DMS 273 treated with DMSO at 0.1 percent for 48 hours (cell line): ENCODE measurements around the gene CTRL.
"Not testable (repeated sequence)": the region's sequence is repeated elsewhere in the genome, so short reads cannot be mapped to it uniquely, and the experiment has no call there.

Experiments used
- DNase-seq: peaks from one replicate; lab custom pipeline; 2025; lab: John Stamatoyannopoulos, UW

CTRL gene

DNA sequence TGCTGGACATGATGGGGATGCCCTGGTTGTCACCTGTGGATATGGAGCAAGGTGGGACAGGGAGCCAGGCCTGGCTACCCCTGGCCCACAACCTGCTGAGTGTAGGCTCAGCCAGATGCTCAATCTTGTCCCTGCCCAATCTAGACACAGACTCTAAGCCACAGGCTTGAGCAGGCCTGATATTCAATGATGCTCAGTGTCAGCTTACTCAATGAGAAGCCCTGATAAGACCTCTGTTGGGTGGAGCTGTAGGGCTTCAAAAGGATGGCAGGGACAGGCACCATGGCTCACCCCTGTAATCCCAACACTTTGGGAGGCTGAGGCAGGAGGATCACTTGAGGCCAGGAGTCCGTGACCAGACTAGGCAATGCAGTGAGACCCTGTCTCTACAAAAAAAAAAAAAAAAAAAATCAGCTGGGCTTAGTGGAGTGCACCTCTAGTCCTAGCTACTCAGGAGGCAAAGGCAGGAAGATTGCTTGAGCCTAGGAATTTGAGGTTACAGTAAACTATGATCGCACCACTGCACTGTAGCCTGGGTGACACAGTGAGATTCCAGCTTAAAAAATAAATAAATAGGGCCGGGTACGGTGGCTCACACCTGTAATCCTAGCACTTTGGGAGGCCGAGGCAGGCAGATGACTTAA, 8.9 kb upstream of the CTRL start:
- no peak for DNase-seq

DNA sequence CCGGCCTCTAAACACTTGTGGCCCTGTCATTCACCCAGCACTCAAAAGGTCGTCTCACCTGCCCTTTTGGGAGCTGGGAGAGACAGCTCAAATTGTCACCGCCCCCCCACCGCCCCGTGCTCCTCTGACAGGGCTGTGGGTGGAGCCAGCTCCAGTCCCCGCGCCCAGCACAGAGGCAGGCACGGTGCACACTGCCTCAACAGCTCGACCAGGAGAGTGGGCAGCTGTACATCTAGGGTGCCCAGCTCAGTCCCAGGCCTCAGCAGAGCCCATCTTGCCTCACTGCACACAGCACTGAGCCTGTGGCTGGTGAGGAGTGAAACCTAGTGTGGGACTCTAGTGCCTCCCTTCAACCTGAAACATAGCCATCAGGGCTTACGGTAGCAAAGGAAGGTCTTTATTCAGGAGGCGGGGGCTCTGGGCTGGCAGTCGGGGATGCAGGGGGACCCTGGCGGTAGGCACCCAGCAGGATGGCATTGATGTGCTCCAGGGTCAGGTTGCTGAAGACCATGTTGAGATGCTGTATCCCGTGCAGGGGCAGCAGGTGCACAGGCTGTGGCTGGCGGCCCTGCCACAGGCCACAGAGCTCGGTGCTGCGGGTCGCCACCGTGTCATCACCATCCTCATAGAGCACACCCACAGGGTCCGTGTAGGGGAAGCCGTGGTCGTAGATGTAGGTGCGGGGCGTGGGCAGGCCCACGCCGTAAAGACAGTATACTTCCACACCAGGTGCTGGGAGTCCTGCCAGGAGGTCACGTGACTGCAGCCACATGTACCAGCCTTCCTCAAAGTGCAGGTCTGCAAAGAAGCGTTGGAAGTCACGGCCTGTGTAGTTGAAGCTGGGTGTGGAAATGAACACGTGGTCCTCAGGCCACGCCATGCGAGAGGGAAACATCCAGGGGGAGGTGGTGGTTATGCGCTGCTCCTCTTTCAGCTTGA, 8.1 kb upstream of the CTRL start:
- DNase-seq = no peak

DNA sequence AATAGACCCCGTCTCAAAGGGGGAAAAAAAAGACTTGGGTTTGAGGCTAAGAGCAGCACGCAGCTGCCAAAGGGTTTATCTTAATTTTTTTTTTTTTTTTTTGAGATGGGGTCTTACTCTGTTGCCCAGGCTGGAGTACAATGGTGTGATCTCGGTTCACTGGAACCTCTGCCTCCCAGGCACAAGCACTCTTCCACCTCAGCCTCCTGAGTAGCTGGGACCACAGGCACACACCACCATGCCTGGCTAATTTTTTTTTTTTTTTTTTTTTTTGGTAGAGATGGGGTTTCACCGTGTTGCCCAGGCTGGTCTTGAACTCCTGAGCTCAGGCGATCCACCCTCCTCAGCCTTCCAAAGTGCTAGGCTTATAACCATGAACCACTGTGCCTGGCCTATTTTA, 6.1 kb upstream of the CTRL start:
- DNase-seq = not testable (repeated sequence)

DNA sequence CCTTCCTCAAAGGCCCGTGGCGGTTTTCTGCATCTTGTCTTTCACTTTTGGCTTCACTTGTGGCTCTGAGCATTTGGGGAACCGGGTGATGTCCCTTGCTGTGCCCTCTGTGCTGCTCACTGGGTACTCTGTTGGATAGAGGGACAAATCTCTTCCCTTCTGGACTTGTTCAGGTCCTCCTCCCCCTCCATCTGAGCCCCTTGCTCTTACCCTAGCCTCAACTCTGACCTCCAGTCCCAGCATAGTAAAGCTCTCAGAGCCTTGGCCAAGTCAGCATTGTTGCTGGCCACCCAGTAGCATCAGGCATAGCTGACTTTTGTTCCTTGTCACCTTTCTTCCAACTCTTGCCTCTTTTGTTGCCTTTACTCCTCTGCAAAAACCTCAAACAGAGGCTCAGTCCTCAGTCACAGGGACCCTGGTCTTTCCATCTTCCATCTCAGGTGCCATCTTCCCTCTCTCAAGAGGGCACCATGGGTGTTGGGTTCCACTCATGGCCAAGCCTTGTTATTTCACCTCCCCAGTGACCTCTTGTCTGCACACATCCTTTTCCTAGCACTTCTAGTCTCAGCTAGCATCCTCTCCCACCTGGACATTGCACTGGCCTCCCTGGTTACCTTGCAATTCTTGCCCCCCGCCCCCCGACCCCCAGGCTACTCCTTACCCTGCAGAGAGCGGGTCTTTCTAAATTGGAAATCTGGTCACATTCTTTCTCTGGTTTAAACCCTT, 5.4 kb upstream of the CTRL start:
- DNase-seq = no peak

DNA sequence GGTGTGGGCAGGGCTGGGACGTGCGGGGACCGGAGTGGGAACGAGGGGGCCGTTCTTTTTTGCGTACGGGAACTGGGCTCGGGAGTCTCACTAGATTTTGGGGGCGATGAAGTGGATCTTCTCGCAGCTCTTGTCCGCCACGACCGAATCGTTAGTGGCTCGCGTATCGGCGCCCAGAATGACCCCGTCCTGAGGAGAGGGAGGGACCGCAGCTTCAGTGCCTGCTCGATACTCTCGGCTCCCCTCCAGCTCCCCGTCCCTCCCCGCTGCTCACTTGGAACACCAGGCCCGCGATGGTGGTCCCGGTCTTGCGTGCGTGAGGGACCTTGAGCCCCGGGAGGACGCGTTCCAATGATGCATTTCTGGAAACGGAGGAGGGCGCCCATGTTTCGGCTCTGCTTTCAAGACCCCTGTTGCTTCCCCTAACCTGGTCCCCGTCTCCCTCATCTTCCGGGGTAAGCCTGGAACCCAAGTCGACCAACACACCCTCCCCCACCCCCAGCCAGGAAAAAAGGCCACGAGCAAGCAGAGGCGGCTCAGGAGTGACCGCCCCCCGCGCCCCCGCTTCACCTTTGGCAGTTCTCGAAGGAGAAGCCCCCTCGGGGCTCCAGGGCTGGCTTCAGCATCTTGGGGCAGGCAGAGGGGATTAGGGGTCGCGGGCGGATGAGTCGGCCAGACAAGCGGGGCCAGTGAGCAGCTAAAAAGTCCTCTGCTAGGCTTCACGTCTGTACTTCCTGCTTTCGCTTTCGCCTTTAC, 4.6 kb upstream of the CTRL start, which contains the start of gene PSMB10:
PSMB10 (minus strand) TSS at position 727 of the 756 bp plus-strand sequence; CDS start at position 626, 101 bp downstream.
- DNase-seq = peak; percentile 32

DNA sequence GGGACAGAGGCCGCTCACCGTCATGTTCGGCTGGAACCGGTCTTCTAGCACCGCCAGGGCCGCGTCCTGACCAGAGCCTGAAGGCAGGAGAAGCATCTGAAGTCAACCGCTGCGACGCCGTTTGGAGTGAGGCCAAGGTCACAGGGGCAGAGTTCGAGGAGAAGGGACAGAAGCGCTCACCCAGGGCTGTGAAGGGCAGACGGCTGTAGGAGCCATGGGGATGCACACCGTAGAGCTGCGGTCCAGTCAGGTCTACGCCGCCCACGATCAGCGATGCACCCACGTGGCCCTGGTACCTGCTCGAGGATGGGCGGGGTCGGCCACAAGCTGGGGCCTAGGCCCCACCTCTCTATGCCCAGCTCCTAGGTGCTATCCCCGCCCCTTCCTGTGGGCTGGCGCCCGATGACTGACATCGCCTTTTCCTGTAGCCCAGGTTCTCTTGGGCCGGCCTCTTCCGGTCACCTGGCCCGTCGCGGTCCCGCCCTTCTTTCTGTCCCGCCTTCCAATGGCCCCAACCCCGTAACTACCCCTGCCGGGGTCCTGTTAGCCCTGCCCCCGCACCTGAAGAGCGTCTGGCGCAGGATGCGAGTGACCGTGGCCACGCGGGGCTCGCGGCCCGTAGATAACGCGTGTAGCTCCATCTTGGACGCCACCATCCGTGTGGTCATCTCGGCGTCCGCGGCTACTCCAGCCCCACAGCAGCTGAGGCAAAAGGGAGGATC, 3.9 kb upstream of the CTRL start:
- DNase-seq = peak; percentile 94

DNA sequence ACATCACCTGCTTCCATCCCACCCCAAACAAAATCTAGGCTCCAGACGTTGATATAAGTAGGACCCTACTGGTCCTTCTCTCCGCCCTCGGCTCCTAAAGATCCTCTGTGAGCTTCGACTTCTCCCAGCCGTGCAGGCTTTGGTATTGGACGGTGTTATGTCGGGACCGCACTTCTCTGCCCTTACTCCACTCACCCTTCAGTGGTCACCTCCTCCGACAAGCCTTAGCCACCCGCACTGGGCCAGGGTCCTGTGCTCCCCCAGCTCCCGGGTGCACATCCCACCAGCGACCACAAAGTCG, 3.4 kb upstream of the CTRL start:
- no peak for DNase-seq

DNA sequence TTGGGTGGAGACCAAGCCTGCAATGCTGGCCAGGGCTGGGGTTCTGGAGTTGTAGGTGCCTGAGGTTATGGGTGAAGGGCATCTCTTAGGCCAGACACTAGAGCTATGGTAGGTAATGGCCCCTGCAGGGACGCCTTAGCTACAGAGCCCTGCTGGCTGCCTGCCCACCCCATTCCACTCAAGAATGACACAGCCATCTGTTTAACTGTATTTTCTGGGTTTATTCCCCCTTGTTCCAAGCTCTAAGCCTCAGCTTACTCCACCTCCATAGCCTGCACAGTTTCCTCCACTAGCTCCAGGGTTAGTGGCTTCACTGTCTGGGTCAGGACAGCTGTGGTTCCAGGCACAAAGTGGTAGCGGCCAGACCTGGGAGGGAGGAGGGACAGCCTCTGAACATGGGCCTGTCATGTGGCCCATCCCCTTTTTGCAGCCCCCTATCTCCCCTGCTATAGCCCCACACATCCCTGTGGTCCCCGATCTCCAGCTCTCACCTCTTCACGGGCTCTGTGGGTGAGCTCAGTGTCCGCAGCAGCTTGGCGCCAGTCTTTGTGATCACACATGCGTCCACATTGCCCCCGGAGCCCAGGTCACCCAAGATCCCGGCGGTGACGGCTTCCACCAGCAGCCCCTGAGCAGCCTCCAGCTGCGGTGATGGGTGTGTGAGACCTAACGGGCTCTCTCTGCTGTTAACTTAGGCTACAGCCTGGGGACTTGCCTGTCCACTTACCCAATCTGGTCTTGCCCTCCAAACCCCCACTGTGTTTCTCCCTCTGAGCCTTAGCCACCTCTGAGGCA, 2.8 kb upstream of the CTRL start:
- DNase-seq = no peak

DNA sequence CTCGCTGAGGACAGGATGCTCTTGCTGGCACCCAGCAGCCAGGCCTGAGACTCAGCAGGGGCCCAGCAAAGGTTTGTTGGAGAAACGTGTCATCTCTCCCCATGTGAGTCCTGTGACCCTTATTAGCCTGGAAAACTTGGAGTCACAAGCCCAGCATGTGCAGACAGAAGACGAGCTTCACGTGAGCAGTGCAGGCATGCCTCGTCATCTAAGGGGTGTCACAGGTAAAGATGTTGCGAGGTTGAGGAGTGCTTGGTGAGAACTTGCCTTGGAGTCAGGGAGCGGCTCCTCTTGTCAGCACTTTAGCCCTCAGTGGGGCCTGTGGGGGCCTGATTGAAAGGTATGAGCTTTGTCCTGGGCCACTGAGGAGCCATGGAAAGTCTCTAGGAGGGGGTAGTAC, 2.1 kb upstream of the CTRL start:
- DNase-seq = no peak

DNA sequence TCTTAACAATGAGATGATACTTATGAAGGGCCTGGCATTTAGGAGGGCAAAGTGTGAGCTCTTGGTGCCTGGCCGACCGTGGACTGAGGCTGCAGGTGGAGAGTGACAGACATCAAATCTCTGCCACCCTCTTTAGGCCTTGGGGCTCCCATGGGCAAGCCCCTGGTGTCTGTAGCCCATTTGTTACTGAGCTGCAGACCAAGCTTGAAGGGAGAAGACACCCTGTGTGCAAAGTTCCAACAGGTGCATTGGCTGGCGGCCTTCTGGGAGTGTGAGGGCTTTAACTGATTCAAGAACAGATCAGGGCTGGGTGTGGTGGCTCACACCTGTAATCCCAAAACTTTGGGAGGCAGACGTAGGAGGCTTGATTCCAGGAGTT, 789 bp upstream of the CTRL start:
- no peak for DNase-seq

DNA sequence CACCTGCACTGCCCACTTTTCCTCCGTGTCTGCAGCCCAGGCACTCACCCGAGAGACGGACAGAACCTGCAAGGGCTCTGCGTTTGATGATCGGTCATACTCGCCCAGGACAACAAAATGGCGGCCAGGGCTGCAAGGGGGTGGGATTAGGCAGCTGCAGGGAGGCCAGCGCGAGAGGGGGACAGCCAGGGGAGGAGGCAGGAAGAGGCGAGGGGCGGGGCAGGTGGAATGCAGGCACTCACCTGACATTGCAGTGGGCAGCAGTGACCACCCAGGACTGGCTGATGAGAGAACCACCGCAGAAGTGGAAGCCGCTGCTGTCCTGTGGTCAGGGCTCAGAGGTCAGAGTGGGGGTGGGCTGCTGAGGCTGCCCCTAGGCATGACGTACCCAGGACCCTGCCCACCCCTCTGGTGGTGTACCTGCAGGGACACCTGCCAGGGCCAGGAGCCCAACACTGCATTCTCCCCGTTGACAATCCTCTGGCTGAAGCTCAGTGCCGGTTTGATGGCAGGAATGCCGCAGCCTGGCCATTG, 917 bp downstream of the CTRL start:
- no peak for DNase-seq

DNA sequence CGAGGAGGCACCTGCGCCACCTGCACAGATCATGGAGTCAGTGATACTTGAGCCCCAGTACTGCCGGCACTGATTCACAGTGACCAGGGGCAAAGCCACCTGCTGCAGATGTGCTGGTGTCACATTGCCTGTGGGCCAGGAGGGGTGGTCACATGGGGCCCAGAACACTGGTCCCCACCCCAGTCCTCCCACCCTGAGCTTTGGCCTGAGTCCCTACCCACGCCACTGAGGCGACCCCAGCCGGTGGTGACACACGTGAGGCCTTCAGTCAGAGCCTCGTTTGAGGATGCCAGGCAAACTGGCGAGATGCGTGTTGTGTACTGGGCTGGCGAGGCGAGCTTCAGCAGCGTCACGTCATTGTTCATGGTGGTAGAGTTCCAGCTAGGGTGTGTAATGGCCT, 1.5 kb downstream of the CTRL start:
- DNase-seq = no peak

DNA sequence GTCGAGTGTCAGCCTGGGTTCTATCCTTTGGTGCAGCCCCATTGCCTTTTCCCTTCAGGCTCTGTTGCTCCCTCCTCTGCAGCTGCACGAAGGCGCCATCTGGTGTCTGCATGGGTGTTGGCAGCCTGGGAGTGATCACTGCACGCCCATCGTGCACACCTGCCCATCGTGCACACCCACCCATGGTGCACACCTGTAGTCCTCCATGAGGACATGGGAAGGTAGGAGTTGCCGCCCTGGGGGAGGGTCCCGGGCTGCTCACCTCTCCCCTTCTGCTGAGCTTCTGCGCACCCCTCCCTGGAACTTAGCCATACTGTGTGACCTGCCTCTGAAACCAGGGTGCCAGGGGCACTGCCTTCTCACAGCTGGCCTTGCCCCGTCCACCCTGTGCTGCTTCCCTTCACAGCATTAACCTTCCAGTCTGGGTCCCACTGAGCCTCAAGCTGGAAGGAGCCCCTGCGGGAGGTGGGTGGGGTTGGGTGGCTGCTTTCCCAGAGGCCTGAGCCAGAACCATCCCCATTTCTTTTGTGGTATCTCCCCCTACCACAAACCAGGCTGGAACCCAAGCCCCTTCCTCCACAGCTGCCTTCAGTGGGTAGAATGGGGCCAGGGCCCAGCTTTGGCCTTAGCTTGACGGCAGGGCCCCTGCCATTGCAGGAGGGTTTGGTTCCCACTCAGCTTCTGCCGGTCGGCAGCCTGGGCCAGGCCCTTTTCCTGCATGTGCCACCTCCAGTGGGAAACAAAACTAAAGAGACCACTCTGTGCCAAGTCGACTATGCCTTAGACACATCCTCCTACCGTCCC, 2.9 kb downstream of the CTRL start:
- peak; percentile 28 for DNase-seq

DNA sequence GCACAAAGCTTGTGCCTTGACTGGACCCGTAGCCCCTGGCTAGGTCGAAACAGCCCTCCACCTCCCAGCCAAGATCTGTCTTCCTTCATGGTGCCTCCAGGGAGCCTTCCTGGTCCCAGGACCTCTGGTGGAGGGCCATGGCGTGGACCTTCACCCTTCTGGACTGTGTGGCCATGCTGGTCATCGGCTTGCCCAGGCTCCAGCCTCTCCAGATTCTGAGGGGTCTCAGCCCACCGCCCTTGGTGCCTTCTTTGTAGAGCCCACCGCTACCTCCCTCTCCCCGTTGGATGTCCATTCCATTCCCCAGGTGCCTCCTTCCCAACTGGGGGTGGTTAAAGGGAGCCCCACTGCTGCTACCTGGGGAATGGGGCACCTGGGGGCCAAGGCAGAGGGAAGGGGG, 3.5 kb downstream of the CTRL start:
- DNase-seq = no peak

DNA sequence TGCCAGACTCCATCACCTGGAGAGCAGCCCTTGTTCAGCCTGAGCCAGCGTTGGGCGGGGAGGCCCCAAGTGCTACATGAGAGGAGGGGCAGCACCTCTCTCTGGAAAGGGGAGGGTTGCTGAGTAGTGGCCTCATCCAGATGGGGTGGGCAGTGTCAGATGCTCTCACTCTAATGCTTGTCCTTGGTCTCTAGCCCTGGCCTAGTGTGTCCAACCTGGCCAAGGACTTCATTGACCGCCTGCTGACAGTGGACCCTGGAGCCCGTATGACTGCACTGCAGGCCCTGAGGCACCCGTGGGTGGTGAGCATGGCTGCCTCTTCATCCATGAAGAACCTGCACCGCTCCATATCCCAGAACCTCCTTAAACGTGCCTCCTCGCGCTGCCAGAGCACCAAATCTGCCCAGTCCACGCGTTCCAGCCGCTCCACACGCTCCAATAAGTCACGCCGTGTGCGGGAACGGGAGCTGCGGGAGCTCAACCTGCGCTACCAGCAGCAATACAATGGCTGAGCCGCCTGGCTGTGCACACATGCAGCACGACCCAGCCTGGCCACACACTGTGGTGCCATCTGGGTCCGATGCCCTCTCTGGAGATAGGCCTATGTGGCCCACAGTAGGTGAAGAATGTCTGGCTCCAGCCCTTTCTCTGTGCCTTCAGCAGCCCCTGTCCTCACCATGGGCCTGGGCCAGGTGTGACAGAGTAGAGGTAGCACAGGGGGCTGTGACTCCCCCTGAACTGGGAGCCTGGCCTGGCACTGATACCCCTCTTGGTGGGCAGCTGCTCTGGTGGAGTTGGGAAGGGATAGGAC, 4.3 kb downstream of the CTRL start:
- no peak for DNase-seq

DNA sequence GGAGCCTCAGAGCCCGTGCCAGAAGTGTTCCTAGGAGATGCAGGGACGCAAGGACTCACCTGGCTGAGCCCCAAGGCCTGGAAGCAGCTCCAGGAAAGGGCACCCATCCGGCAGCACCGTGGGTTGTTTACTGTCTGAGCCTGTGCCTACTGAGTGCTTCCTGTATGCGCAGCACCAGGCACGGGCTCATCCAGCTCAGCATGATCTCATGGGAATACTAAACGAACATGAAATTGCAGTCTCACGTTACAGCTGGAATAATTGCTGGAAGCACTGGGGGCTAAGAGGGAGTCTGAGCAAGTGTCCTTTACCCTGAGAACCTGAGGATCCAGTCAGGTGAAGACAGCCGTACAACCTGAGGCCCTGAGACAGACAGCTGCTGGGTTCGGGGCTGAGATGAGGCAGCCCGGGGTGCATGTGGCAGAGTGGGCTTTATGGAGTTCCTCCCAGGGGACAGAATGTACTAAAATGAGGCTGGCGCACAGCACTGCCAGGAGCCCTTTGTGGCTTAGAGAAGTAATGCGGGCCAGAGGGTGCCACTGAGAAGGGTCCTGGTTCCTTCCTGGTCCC, 5.4 kb downstream of the CTRL start:
- DNase-seq = peak; percentile 47

DNA sequence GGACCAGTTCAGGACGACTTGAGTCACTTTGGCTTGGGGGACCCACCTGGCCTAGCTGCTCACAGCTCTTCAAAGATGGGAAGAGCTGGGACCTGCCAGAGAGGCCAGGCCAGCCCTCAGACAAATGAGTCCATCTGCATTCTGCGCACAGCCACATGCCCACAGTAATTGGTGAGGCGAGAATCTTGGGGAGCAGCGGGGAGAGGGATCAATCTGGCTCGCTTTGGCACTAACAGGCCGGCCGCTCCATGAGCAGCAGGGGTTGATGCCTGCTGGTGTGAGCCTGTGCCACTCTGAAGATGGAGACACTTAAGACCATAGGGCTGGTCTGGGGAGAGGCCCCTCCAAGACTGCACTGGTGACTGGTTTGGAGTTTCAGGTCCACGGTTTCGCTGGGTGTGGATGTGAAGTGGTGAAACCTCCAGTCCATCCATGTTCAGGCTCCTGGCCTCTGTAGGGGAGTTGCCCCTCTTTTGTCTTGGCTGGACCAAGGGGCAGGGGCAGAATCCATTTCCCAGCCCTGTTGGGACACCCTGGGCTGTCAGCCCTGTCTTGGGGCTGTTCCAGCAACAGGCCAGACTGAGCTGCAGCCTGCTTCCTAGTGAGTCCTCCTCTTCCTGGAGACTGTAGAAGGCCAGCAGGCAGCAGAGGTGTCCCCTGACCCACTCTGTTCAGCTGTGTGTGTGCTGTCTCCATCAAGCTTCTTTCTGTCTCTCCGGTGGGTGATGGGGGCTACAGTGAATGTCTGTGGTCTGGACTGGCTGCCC, 7.3 kb downstream of the CTRL start:
- no peak for DNase-seq
